Body of pancreas (tissue), 4 donors: ENCODE data around the gene NANOS3. TPM values are rescaled to one million over a fixed set of nuclear protein-coding genes. Genes with fewer than 3 reads are reported as not detected.
A peak's percentile ranks its signal among the peaks of the same experiment; 100 is the strongest.

Experiments
- ATAC-seq: fragments of 150-250 bp; one replicate; pipeline ENCODE4 v1.9.1; 2016
- DNase-seq, 4 donors: peaks; one replicate each; pipeline ENCODE4 v3.0.0-alpha.2; 2019
- H3K27ac ChIP-seq, 4 donors: fragments of 200-600 bp; sonication (generic); 1 replicate in 3 of 4; 2 replicates in 1 of 4; pipeline versions ENCODE4 v1.5.1 to v1.6.1; 2016 to 2019; ENCODE audit warnings: mild to moderate bottlenecking in 1 of 4, mixed read lengths in 1 of 4, moderate library complexity in 1 of 4
- H3K27me3 ChIP-seq, 2 donors: fragments of 200-600 bp; sonication (generic); one replicate each; pipeline ENCODE4 v1.6.0; 2016; ENCODE audit warnings: mild to moderate bottlenecking in 1 of 2
- H3K36me3 ChIP-seq, 2 donors: fragments of 200-600 bp; sonication (generic); replicated peaks in 1 of 2; 2 replicates each; pipeline ENCODE4 v1.5.1; 2016; ENCODE audit warnings: low read depth in 2 of 2; ENCODE audit not compliant: insufficient read depth in 1 of 2
- H3K4me1 ChIP-seq: fragments of 200-600 bp; sonication (generic); one replicate; pipeline ENCODE4 v1.6.0; 2016
- H3K4me3 ChIP-seq, 2 donors: fragments of 200-600 bp; sonication (generic); 1 replicate in 1 of 2; 2 replicates in 1 of 2; pipeline ENCODE4 v1.5.1; 2016 to 2019
- H3K9me3 ChIP-seq, 3 donors: fragments of 200-600 bp; sonication (generic); 1 replicate in 2 of 3; 2 replicates in 1 of 3; pipeline ENCODE4 v1.5.1; 2016
- CTCF ChIP-seq, 7 experiments: fragments of 450-650 bp in 4 of 7; fragments of 200-600 bp in 3 of 7; sonication (generic) in 3 of 7; IDR thresholded peaks; one replicate each; pipeline ENCODE4 v1.5.1; 2016 to 2019; ENCODE audit warnings: antibody characterized with exemption in 7 of 7
- POLR2A ChIP-seq, 3 donors: fragments of 450-650 bp; IDR thresholded peaks; one replicate each; pipeline ENCODE4 v1.6.1; 2016; ENCODE audit warnings: antibody characterized with exemption in 3 of 3, mild to moderate bottlenecking in 2 of 3
- WGBS, 2 donors: methylation state at CpG; one replicate each; pipeline ENCODE4 v1.1.5; 2017; 5-methylcytosine and 5-hydroxymethylcytosine counted together
- intact Hi-C: fragments of 100-400 bp; cut with DNase I; formaldehyde crosslinking; loops from one replicate; pipeline ENCODE4 v1.15.1; 2023
- total RNA-seq, 2 donors: library from RNA; depleted of rRNA; stranded (reverse); fragments of >200 nt; gene quantifications; one replicate each; pipeline ENCODE4 v1.1.0, GENCODE V29; 2016

Gene NANOS3
- total RNA-seq, 2 donors from 2014 or later: not detected

DNA sequence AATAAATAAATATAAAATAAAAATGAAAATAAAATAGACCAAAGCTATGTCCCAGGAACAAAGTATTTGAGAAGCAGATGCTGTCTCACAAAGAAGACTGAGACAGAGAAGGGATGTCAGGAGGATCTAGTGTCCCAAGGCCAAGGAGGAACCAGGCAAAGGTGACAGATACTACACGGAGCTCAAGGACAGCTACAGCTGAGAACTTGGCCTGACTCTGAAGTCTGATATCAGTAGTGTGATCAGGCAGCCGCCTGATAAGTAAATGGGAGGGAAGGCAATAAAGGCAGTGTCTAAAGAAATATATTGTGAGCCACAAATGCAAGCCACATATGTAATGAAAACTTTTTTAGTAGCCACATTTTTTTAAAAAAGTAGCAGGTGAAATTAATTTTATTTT, 20.4 kb upstream of the NANOS3 start:
- ATAC-seq: no peak
- no peaks in the 10 kb centered on the region for H3K27me3 ChIP-seq
- intact Hi-C loops: no loop called here

DNA sequence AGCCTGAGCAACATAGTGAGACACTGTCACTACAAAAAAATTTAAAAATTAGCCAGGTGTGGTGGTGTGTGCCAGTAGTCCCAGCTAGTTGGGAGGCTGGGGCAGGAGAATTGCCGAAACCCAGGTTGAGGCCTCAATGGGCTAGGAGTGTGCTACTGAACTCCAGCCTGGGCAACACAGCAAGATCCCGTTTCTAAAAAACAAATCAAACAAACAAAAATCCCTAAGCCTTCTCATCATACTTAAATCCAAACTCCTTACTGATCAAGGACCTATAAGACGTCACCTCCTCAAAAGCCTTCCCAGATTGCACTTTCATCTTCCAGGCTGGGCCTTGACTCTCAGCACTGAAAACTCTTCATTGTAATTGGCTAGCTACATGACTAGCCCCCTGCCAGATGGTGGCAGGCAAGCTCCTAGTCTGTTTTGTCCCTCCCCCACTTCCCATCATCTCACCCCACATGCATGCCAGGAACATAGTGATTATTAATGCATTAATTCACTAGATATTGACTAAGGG, 17.5 kb upstream of the NANOS3 start:
- Histone ChIP-seq H3K36me3 (no peaks in the 10 kb centered on the region), H3K27ac (no peak overlapping the region), H3K4me3 (no peak overlapping the region), H3K9me3 (no peaks in the 10 kb centered on the region), H3K27me3 (no peaks in the 10 kb centered on the region), H3K4me1 (peaks cover 14% of the 10 kb centered on the region)
- ATAC-seq: no peak
- DNase-seq: peak in 1 of 4 donors; percentile 32
- WGBS, 2 donors: 87 to 92% methylated on average over 3 of the region's 3 CpGs
- intact Hi-C loops: no loop called here
- no peak for TF ChIP-seq POLR2A (IDR thresholded peaks at IDR 0.05)
- no peak for TF ChIP-seq CTCF (IDR thresholded peaks at IDR 0.05)

More for the DNA sequence above, 20.4 kb upstream of the NANOS3 start:
- H3K27ac ChIP-seq: no peak overlapping the region
- H3K4me1 ChIP-seq: peaks cover 6% of the 10 kb centered on the region
- no peaks in the 10 kb centered on the region for H3K9me3 ChIP-seq
- no peak overlapping the region for H3K4me3 ChIP-seq
- no peaks in the 10 kb centered on the region for H3K36me3 ChIP-seq
- 17 to 42% methylated on average over 2 of the region's 2 CpGs for WGBS, 2 donors
- no peak for DNase-seq
- no peak for TF ChIP-seq CTCF (IDR thresholded peaks at IDR 0.05)
- TF ChIP-seq POLR2A (IDR thresholded peaks at IDR 0.05): no peak

- 78 to 79% methylated on average over 13 of the region's 13 CpGs for WGBS, 2 donors
- TF ChIP-seq CTCF (IDR thresholded peaks at IDR 0.05) (no peak), POLR2A (IDR thresholded peaks at IDR 0.05) (no peak)
- no peak for ATAC-seq
- Histone ChIP-seq H3K4me1 (peaks cover 20% of the 10 kb centered on the region), H3K9me3 (no peaks in the 10 kb centered on the region), H3K27me3 (no peaks in the 10 kb centered on the region), H3K36me3 (no peaks in the 10 kb centered on the region), H3K4me3 (no peak overlapping the region), H3K27ac (peak overlapping the region in 3 of 4 donors; percentile 83 to 90 (median 86))
- DNase-seq: no peak
- intact Hi-C loops: loop anchor here (5.0 kb wide), 1 partner anchor 74 kb away; no protein-coding TSS in a partner anchor
These were observed 16.1 kb upstream of the NANOS3 start for GRCh38 chr19:13860679-13861391.

- TF ChIP-seq CTCF (IDR thresholded peaks at IDR 0.05) (no peak), POLR2A (IDR thresholded peaks at IDR 0.05) (no peak)
- no peaks in the 10 kb centered on the region for H3K27me3 ChIP-seq
- intact Hi-C loops: loop anchor here (5.0 kb wide), 1 partner anchor 74 kb away; no protein-coding TSS in a partner anchor
- no peaks in the 10 kb centered on the region for H3K36me3 ChIP-seq
- peaks cover 25% of the 10 kb centered on the region for H3K4me1 ChIP-seq
- 45 to 50% methylated on average over 5 to 11 of the region's 11 CpGs for WGBS, 2 donors
- no peaks in the 10 kb centered on the region for H3K9me3 ChIP-seq
- peak overlapping the region; percentile 81 to 90 (median 84) for H3K27ac ChIP-seq
- H3K4me3 ChIP-seq: no peak overlapping the region
- ATAC-seq (no peak), DNase-seq (peak in 1 of 4 donors; percentile 16)
These were observed 15.6 kb upstream of the NANOS3 start for GRCh38 chr19:13861392-13861713.
